ENCODE data around the gene USP40. TPM values are rescaled to one million over a fixed set of nuclear protein-coding genes. Genes with fewer than 3 reads are reported as not detected.

The USP40 gene
- total and polyA plus RNA-seq, 2 of the 8 experiments (the other 6 are each of a cell fraction or from before 2014, with no cell fraction given), result 12.0 to 15.7 TPM

GRCh38 chr2:233584210-233584609 is 17.6 kb upstream of the USP40 start:
- Histone ChIP-seq H2BK20ac (ENCODE audit: low read length) (no peak overlapping the region), H4K5ac (ENCODE audit: insufficient read length, low read depth, low read length) (no peak overlapping the region), H3K36me3 (ENCODE audit: control insufficient read depth in 2 of 4, insufficient read depth in 4 of 4, low read length in 3 of 4) (no peaks in the 10 kb centered on the region), H3K4me2 (ENCODE audit: insufficient read depth in 1 of 2, low read depth in 2 of 2, low read length in 2 of 2) (no peak overlapping the region; a peak in 1 of 4 replicates), H2BK5ac (ENCODE audit: low read depth, low read length) (no peak overlapping the region), H2BK15ac (ENCODE audit: low read length) (no peak overlapping the region), H3K4ac (replicated peaks; ENCODE audit: insufficient read length, low read depth, low read length) (no peak overlapping the region), H3K27me3 (replicated peaks in 1 of 4; ENCODE audit: control insufficient read depth in 3 of 4, extremely low read depth in 1 of 4, insufficient read depth in 3 of 4, low read length in 3 of 4) (no peaks in the 10 kb centered on the region), H3K79me2 (ENCODE audit: control insufficient read depth in 1 of 2, insufficient read depth in 2 of 2, low read length in 2 of 2) (no peaks in the 10 kb centered on the region), H3K56ac (replicated peaks; ENCODE audit: insufficient read length, low read depth, low read length) (no peak overlapping the region), H3K79me1 (ENCODE audit: low read depth, low read length) (no peaks in the 10 kb centered on the region), H3K4me3 (ENCODE audit: extremely low read depth in 1 of 4, insufficient read depth in 2 of 4, low read depth in 3 of 4, low read length in 4 of 4) (no peak overlapping the region), H3K9ac (replicated peaks in 1 of 4; ENCODE audit: extremely low read depth in 1 of 4, low read depth in 3 of 4, low read length in 3 of 4) (no peak overlapping the region), H3K18ac (ENCODE audit: extremely low read depth, low read length) (no peak overlapping the region), H4K8ac (ENCODE audit: extremely low read depth, insufficient read depth, low read length) (no peak overlapping the region), H2BK12ac (ENCODE audit: low read depth, low read length) (no peak overlapping the region; the same call in 1 of the 2 replicates), H4K20me1 (replicated peaks in 1 of 2; ENCODE audit: control insufficient read depth in 1 of 2, insufficient read depth in 2 of 2, low read length in 2 of 2) (no peaks in the 10 kb centered on the region), H3K23ac (ENCODE audit: insufficient read length) (no peak overlapping the region), H3K4me1 (replicated peaks in 1 of 4; ENCODE audit: control insufficient read depth in 3 of 4, insufficient read depth in 4 of 4, low read length in 3 of 4) (peaks cover 0 to 3% (median 0%) of the 10 kb centered on the region in 4 experiments; a peak in 1 of 7 replicates), H2AK5ac (ENCODE audit: low read depth, low read length) (no peak overlapping the region), H3K27ac (ENCODE audit: low read depth, low read length) (no peak overlapping the region), H3K14ac (ENCODE audit: insufficient read length) (no peak overlapping the region), H4K91ac (replicated peaks; ENCODE audit: insufficient read length, low read length) (no peak overlapping the region), H3K9me3 (ENCODE audit: insufficient read depth in 2 of 2, low read depth in 1 of 2, low read length in 1 of 2) (no peaks in the 10 kb centered on the region), H2BK120ac (replicated peaks; ENCODE audit: low read depth, low read length) (no peak overlapping the region), H2AFZ (ENCODE audit: low read length) (no peak overlapping the region), H3K23me2 (ENCODE audit: low read depth, low read length) (no peaks in the 10 kb centered on the region)
- FAIRE-seq, result no peak
- POLR2A ChIA-PET (ENCODE audit: partially characterized antibody), result interaction anchor here (1.1 to 2.8 kb wide), 3 partner anchors 11 to 248 kb away, joined by 3 to 10 read pairs (median 4); partner anchors contain the start of gene USP40
- DNase-seq (ENCODE audit: low read depth in 1 of 2, low spot score in 2 of 2), result no peak
- CTCF ChIA-PET (ENCODE audit: partially characterized antibody), result no interaction called here
- WGBS, 2 experiments (ENCODE audit: extremely low coverage in 1 of 2, insufficient coverage in 1 of 2, insufficient read length in 1 of 2, insufficient replicate concordance in 2 of 2, low coverage in 1 of 2, low lambda C conversion rate in 2 of 2, missing lambda C conversion rate in 1 of 2), result 100% methylated on average over 1 of the region's 1 CpG; no CpG with 5 or more reads in 1 of the 2 experiments
- TF ChIP-seq SP4 (IDR thresholded peaks at IDR 0.05; ENCODE audit: low read length), result no peak
- TF ChIP-seq BRCA1 (IDR thresholded peaks at IDR 0.05; ENCODE audit: low read depth, low read length), result no peak
- TF ChIP-seq TAF1 (IDR thresholded peaks at IDR 0.05; ENCODE audit: low read depth, low read length), result no peak
- no peak for TF ChIP-seq BACH1 (IDR thresholded peaks at IDR 0.05; ENCODE audit: low read length)
- no peak for TF ChIP-seq POLR2AphosphoS5 (IDR thresholded peaks at IDR 0.05; ENCODE audit: low read depth, low read length)
- TF ChIP-seq JUND (IDR thresholded peaks at IDR 0.05; ENCODE audit: low read length), result no peak
- TF ChIP-seq KDM4A (IDR thresholded peaks at IDR 0.05; ENCODE audit: low read depth, low read length, severe bottlenecking), result no peak
- no peak for TF ChIP-seq BCL11A (IDR thresholded peaks at IDR 0.05; ENCODE audit: low read depth in 2 of 2, low read length in 2 of 2)
- TF ChIP-seq CTBP2 (IDR thresholded peaks at IDR 0.05; ENCODE audit: borderline replicate concordance, insufficient read depth, insufficient read length, low read length), result no peak
- no peak for TF ChIP-seq GABPA (IDR thresholded peaks at IDR 0.05; ENCODE audit: borderline replicate concordance, insufficient read depth, low read length)
- no peak for TF ChIP-seq USF2 (IDR thresholded peaks at IDR 0.05; ENCODE audit: low read length)
